ENCODE measurements around the gene KLHDC8A.

KLHDC8A gene

DNA sequence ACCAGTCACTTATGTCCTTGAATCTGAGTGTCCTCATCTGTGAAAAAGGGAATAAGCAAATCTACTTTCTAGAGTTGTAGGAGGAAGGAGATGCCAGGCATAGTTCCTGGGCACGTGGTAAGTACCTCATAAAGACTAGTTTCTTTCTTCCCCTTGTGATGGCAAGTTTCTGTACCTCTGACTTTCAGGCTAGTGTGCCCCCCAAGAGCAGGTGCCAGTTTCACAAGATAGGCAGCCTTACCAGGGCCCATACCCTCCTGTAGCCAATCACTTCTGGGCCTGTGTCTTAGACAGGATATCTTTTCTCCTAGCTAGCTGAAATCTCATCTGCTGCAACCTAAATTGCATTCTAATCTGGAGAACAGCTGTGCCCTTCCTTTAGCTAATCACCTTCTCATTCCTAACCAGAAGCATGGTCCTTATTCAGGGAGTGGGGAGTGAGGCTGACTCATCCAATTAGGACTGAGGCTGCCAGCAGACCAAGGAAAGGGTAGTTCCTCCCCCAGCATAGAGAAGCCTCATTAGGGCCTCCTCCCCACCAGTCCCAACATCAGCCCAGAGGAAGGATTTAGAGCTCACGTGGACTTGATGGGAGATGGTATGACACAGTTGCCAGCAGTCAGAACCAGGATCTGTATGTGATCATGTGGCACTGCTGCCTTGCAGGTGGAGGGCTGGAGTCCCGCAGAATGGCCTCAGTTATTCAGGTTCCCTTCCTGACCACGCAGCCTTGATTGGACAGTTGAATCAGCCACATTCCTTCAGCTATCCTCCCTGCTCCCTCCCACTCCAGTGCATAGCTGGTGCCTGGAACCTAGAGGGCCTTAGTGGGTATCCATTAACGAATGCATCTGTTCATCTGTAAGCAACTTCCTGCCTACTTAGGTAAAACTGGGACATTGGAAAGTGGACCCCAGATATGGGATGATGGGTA is 7.9 kb downstream of the KLHDC8A start:
- no peak for TF ChIP-seq CTCF (IDR thresholded peaks at IDR 0.05; ENCODE audit: extremely low read depth, missing control alignments)
- no peak for DNase-seq (ENCODE audit: low spot score)

- no peak for DNase-seq (ENCODE audit: low spot score)
- no peak for TF ChIP-seq CTCF (IDR thresholded peaks at IDR 0.05; ENCODE audit: extremely low read depth, missing control alignments)
Observed at GRCh38 chr1:205346956-205347574, 9.7 kb downstream of the KLHDC8A start.

DNA sequence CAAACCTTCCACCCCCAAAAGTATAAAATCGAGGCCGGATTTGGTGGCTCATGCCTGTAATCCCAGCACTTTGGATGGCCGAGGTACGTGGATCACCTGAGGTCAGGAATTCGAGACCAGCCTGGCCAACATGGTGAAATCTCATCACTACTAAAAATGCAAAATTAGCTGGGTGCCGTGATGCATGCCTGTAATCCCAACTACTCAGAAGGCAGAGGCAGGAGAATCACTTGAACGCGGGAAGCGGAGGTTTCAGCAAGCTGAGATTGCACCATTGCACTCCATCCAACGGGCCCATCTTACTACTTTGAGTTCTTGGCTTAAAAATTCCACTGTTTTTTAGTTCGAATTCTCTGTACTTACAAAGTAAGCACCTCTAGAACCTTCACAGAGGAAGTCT is 11.0 kb downstream of the KLHDC8A start:
- no peak for DNase-seq (ENCODE audit: low spot score)
- no peak for TF ChIP-seq CTCF (IDR thresholded peaks at IDR 0.05; ENCODE audit: extremely low read depth, missing control alignments)

- TF ChIP-seq CTCF (IDR thresholded peaks at IDR 0.05; ENCODE audit: extremely low read depth, missing control alignments): no peak
Observed at GRCh38 chr1:205344066-205344928, 12.4 kb downstream of the KLHDC8A start.

GRCh38 chr1:205343431-205344065 is 13.2 kb downstream of the KLHDC8A start:
- no peak for DNase-seq (ENCODE audit: low spot score)
- TF ChIP-seq CTCF (IDR thresholded peaks at IDR 0.05; ENCODE audit: extremely low read depth, missing control alignments): no peak

More at GRCh38 chr1:205344066-205344928, 12.4 kb downstream of the KLHDC8A start:
- DNase-seq (ENCODE audit: low spot score): no peak

DNA sequence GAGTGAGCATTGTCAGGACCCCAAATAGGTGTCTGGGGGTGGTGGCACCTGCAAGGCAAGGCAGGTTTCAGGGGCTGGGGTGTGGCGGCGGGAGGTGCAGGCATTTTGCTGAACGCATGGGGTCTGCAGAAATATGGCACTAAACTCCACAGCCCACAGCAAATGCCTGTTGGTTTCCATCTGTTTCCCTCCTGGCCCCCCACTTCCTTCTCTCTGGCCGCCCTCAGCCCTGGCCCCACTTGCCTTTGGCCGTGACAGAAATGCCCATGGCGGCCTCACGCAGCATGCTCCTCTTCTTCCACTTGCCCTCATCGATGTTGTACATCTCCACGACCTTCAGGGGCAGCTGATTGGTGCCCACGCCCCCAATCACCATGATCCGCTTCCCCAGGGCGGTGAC is 13.7 kb downstream of the KLHDC8A start:
- no peak for DNase-seq (ENCODE audit: low spot score)
- no peak for TF ChIP-seq CTCF (IDR thresholded peaks at IDR 0.05; ENCODE audit: extremely low read depth, missing control alignments)
